Endothelial cell (in vitro differentiated cells): Measurements from ENCODE around the gene NACA2. TPM values are rescaled to one million over a fixed set of nuclear protein-coding genes. Genes with fewer than 3 reads are reported as not detected.
"Not testable (repeated sequence)": the region's sequence is repeated elsewhere in the genome, so short reads cannot be mapped to it uniquely, and the experiment has no call there.

Experiments
- DNase-seq: peaks from one replicate; pipeline ENCODE4 v3.0.0; 2021; ENCODE audit warnings: low spot score
- H3K27ac Mint-ChIP-seq: one replicate; pipeline ENCODE4 v1.8.0; 2021; ENCODE audit warnings: mixed read lengths, inconsistent platforms; ENCODE audit not compliant: unreplicated experiment
- H3K27me3 Mint-ChIP-seq: one replicate; pipeline ENCODE4 v1.8.0; 2021; ENCODE audit warnings: mild to moderate bottlenecking, moderate library complexity, mixed read lengths, inconsistent platforms; ENCODE audit not compliant: unreplicated experiment
- H3K36me3 Mint-ChIP-seq: one replicate; pipeline ENCODE4 v1.8.0; 2021; ENCODE audit warnings: mild to moderate bottlenecking, low read depth, mixed read lengths, inconsistent platforms; ENCODE audit not compliant: unreplicated experiment
- H3K4me1 Mint-ChIP-seq: one replicate; pipeline ENCODE4 v1.8.0; 2021; ENCODE audit warnings: mild to moderate bottlenecking, mixed read lengths, inconsistent platforms; ENCODE audit not compliant: unreplicated experiment
- H3K4me3 Mint-ChIP-seq: one replicate; pipeline ENCODE4 v1.8.0; 2021; ENCODE audit warnings: mild to moderate bottlenecking, mixed read lengths, inconsistent platforms; ENCODE audit not compliant: unreplicated experiment
- H3K9me3 Mint-ChIP-seq: one replicate; pipeline ENCODE4 v1.8.0; 2021; ENCODE audit warnings: mixed read lengths, inconsistent platforms; ENCODE audit not compliant: unreplicated experiment
- CTCF ChIP-seq: fragments of 200-600 bp; sonication (generic); IDR thresholded peaks from one replicate; pipeline ENCODE4 v1.5.0; 2021; ENCODE audit warnings: antibody characterized with exemption; ENCODE audit not compliant: unreplicated experiment
- total RNA-seq: library from RNA; stranded (reverse); fragmentation: NEBNext Ultra II Directional; extraction: Animal tissue kit (Norgen Biotek cat#: 25700); gene quantifications from one replicate; pipeline ENCODE4 v1.2.1, GENCODE V29; 2021; ENCODE audit not compliant: unreplicated experiment

The NACA2 gene
- total RNA-seq, 1 donor from 2014 or later: not detected

DNA sequence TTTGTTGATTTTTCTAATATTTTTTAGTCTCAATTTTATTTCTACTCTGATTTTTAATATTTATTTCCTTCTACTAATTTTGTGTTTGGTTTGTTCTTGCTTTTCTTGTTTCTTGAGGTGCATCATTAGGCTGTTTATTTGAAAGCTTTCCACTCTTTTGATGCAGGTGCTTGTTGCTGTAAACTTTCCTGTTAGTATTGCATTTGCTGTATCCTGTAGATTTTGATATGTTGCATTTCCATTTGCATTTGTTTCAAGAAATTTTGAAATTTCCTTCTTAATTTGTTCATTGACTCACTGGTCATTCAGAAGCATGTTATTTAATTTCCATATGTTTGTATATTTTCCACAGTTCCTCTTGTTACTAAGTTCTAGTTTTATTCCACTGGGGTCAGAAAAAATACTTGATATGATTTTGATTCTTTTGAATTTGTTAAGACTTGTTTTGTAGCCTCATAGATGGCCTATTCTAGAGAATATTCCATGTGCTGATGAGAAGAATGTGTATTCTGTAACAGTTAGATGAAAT, 43.1 kb upstream of the NACA2 start:
- Mint-ChIP-seq H3K4me1 (no peaks in the 10 kb centered on the region), H3K9me3 (no peaks in the 10 kb centered on the region), H3K27me3 (no peaks in the 10 kb centered on the region), H3K36me3 (no peaks in the 10 kb centered on the region), H3K4me3 (no peak overlapping the region), H3K27ac (no peak overlapping the region)
- DNase-seq: no peak
- no peak for TF ChIP-seq CTCF

- Mint-ChIP-seq H3K36me3 (no peaks in the 10 kb centered on the region), H3K4me3 (no peak overlapping the region), H3K27ac (no peak overlapping the region), H3K9me3 (no peaks in the 10 kb centered on the region), H3K27me3 (no peaks in the 10 kb centered on the region), H3K4me1 (no peaks in the 10 kb centered on the region)
- no peak for TF ChIP-seq CTCF
- no peak for DNase-seq
These were observed 41.8 kb upstream of the NACA2 start for GRCh38 chr17:61632826-61633225.

DNA sequence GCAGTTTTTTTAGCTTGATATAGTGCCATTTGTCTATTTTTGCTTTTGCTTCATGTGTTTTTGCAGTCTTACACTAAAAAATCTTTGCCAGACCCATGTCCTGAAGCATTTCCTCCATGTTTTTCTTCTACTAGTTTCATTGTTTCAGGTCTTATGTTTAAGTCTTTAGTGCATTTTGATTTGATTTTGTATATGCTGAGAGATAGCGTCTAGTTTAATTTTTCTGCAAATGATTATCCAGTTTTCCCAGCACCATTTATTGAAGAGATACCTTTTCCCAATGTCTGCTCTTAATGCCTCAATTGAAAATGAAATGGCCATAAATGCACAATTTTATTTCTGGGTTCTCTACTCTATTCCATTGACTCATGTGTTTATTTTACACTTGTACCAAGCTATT, 40.8 kb upstream of the NACA2 start:
- H3K4me3 Mint-ChIP-seq: no peak overlapping the region
- no peaks in the 10 kb centered on the region for H3K36me3 Mint-ChIP-seq
- TF ChIP-seq CTCF: no peak
- no peaks in the 10 kb centered on the region for H3K9me3 Mint-ChIP-seq
- no peak overlapping the region for H3K27ac Mint-ChIP-seq
- DNase-seq: no peak
- no peaks in the 10 kb centered on the region for H3K27me3 Mint-ChIP-seq
- H3K4me1 Mint-ChIP-seq: no peaks in the 10 kb centered on the region

- H3K27ac Mint-ChIP-seq, H3K27me3 Mint-ChIP-seq, DNase-seq, H3K9me3 Mint-ChIP-seq, H3K36me3 Mint-ChIP-seq, H3K4me1 Mint-ChIP-seq, H3K4me3 Mint-ChIP-seq: not testable (repeated sequence)
These were observed 37.1 kb upstream of the NACA2 start for GRCh38 chr17:61628158-61628557.

GRCh38 chr17:61627658-61628057, 36.6 kb upstream of the NACA2 start:
- Mint-ChIP-seq H3K27ac (no peak overlapping the region), H3K4me3 (no peak overlapping the region)

More at GRCh38 chr17:61627658-61628057, 36.6 kb upstream of the NACA2 start:
- Mint-ChIP-seq H3K4me1 (no peaks in the 10 kb centered on the region), H3K9me3 (no peaks in the 10 kb centered on the region), H3K36me3 (no peaks in the 10 kb centered on the region), H3K27me3 (no peaks in the 10 kb centered on the region)
- TF ChIP-seq CTCF: no peak
- no peak for DNase-seq
